Stimulated activated CD8-positive, alpha-beta memory T cell treated with anti-CD3 and anti-CD28 coated beads, Interleukin-15, amount 100 ng/mL, for 48 hours (primary cell): ENCODE measurements around the gene ZNF429.
A peak's percentile ranks its signal among the peaks of the same experiment; 100 is the strongest.
"Not testable (repeated sequence)": the region's sequence is repeated elsewhere in the genome, so short reads cannot be mapped to it uniquely, and the experiment has no call there.

Experiments used
- DNase-seq, 2 donors: peaks; one replicate each; pipeline ENCODE4 v3.0.0-alpha.2; 2020; ENCODE audit warnings: low read depth in 2 of 2

ZNF429 gene

DNA sequence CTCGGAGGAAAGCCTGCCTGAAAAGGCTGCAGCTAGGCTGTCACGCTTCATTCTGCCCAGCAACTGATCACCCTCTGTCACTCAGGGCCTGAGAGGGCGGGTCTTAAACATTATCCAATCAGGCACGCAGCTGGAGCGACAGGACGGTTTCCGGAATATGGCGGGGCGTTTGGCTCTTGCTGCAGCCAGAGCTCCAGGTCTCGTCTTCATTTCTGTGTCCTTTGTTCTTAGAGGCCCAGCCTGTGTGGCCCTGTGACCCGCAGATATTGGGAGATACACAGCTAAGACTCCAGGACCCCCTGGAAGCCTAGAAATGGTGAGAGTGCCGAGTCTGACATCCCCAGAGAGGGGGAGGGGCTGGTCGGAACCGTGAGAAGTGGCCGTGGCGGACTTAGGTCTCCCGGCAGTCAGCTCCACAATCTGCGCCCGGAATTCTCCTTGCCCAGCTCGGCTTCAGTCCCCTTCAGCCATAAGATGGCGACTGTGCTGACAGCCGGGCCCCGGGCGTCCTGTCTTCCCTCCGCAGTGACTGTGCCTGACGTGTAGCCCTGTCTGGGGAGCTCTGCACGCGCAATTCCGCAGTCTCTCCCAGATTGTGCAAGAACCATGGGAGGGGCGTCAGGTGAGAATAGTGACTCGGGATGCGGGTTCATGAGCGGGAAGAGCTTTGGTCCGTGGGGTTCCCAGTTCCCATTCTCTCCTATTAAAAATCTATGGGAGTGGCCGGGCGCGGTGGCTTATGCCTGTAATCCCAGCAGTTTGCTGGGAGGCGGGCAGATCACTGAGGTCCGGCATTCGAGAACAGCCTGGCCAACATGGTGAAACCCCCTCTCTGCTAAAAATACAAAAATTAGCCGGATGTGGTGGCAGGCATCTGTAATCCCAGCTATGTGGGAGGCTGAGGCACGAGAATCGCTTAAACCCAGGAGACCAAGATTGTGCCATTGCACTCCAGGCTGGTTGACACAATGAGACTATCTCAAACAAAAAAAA is at the start of gene ZNF429:
ZNF429 (plus strand) TSS at position 144 of the 993 bp plus-strand sequence; CDS start at position 314, 170 bp downstream.
- DNase-seq: peak; percentile 78 to 82

GRCh38 chr19:21460686-21461085 is 44.7 kb upstream of the ZNF429 start:
- no peak for DNase-seq

DNA sequence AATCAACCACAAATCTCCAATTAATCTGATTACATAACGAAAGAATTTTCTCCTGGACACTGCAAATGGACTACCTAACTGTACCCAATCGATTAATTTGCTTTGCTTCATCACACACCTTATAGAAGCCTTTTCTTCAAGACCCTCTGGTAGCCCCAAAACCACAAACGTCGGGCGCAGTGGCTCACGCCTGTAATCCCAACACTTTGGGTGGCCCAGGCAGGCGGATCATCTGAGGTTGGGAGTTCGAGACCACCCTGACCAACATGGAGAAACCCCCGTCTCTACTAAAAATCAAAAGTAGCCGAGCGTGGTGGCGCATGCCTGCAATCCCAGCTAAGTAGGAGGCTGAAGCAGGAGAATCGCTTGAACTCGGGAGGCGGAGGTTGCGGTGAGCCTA is 42.9 kb upstream of the ZNF429 start:
- DNase-seq: no peak

DNA sequence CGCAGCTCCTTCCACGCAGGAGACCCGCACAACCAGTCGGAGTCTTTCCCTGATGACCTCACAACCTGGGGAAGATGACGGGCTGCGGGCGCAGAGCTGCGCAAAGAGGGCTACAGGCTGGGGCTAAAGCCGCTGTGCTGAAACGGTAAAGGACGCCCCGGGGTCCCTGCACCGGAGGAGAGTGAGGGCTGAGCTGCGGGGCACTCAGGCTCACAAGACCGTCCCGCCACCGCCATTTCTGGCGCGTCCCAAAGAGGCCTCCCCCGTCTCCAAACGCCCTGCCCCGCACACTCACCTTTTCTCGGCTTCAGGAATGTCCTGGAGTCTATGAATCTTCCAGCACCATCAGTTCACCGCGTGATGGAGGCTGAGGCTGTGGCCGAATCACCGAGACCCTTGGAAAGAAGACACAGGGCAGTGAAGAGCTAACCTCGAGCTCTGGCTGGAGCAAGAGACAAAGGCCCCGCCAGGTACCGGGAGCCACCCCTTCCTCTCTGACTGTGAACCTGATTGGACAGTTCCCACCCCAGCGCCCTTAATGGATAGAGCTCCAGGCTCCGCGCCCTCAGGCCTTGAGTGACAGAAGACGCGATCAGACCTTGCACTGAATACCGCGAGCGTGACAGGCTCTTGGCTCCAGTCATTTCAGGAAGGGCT is 41.8 kb upstream of the ZNF429 start:
- peak in 1 of 2 donors; percentile 50 for DNase-seq

DNA sequence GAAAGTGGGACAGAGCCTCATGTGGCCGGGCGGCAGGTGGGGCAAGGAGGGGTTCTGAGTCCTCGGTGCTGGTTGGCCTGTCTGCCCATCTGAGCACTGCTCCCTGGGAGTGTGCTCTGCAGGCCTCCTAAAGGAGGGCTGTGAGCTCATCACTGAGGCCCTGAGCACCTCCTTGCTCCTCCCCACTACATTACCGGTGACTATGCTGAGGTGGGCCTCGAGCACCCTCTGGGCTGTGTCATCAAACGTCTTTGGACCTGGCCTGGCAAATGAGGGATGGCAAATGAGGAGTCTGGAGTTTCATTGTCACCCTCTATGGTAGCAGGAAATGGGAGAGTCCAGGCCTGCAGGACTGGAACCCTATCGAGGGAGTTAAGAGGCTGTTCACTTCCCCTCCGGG is 38.8 kb upstream of the ZNF429 start:
- no peak for DNase-seq

GRCh38 chr19:21468791-21469190 is 36.6 kb upstream of the ZNF429 start:
- DNase-seq: no peak

GRCh38 chr19:21472507-21472906 is 32.9 kb upstream of the ZNF429 start:
- DNase-seq: no peak

DNA sequence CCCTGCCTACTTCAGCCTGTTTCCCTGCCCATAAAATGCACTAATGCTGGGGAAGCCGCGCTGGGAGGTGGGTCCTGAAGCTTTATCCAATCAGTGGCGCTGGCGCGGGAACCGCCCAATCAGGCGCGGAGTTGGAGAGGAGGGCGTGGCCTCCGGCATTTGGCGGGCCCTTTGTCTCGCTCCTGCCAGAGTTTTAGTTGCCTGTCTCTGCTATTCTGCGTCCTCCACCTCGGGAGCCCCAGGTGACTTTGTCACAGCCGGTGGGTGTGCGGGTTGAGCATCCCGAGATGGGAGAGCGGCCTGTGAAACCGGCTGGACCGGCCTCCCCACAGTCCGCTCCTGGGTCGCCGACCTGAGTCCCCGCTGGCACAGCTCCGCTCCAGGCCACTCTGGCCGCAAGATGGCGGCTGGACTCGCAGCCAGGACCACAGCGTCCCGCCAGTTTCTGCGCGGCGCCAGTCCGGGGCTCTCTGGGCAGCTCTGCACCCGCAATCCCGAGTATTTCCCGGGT is 30.7 kb upstream of the ZNF429 start:
- peak; percentile 53 to 79 for DNase-seq

DNA sequence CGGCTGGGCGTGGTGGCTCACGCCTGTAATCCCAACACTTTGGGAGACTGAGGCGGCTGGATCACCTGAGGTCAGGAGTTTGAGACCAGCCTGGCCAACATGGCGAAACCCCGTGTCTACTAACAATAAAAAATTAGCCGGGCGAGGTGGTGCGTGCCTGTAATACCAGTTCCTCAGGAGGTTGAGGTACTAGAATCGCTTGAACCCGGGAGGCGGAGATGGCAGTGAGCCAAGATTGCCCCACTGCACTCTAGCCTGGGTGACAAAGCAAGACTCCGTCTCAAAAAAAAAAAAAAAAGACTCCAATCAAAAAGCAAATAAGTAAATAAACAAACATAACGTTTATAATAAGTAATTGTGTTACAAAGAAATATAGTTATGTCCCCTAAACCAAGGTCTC is 23.0 kb upstream of the ZNF429 start:
- DNase-seq: not testable (repeated sequence)

- peak in 1 of 2 donors; percentile 32 for DNase-seq
These were observed 22.5 kb upstream of the ZNF429 start for GRCh38 chr19:21482863-21483276.

GRCh38 chr19:21483589-21484170 is 21.7 kb upstream of the ZNF429 start:
- peak; percentile 30 to 40 for DNase-seq

GRCh38 chr19:21484631-21485030 is 20.8 kb upstream of the ZNF429 start:
- no peak for DNase-seq

GRCh38 chr19:21485926-21486325 is 19.5 kb upstream of the ZNF429 start:
- DNase-seq: no peak

- DNase-seq: no peak
These were observed 17.4 kb upstream of the ZNF429 start for GRCh38 chr19:21487969-21488368.

DNA sequence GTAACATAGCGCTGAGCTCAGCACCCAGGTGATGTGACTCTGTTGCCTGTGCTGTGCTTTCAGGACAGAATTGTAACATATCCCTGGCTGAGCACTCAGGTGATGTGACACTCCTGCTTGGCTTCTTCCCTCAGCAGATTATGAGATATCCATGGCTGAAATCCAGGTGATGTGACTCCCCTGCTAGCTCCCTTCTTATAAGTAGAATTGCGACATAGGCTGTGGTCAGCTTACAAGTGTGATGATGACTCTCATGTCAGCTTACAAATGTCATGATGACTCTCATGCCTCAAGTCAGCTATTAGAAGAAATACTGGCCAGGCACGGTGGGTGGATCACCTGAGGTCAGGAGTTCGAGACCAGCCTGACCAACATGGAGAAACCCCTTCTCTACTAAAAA is 14.3 kb upstream of the ZNF429 start:
- no peak for DNase-seq

GRCh38 chr19:21492947-21493906 is 12.2 kb upstream of the ZNF429 start:
- no peak for DNase-seq

GRCh38 chr19:21496876-21497275 is 8.5 kb upstream of the ZNF429 start:
- DNase-seq: no peak

DNA sequence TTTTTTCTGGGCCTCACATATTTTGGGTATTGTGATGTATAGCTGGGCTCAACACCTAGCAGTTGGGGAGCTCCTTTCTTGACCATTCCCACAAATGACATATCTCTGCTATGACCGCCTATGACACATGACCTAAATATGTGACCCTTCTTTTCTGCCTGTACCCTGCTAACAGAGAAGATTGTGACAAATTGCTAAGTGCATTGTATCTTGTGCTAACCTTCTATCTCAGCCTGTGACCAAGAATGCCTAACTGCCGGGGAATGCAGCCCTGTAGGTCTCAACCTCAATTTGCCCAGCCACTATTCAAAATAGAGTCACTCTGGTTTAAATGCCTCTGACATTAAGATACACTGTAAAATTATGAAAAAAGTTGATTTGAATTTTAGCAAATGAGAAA is 6.8 kb upstream of the ZNF429 start:
- no peak for DNase-seq

DNA sequence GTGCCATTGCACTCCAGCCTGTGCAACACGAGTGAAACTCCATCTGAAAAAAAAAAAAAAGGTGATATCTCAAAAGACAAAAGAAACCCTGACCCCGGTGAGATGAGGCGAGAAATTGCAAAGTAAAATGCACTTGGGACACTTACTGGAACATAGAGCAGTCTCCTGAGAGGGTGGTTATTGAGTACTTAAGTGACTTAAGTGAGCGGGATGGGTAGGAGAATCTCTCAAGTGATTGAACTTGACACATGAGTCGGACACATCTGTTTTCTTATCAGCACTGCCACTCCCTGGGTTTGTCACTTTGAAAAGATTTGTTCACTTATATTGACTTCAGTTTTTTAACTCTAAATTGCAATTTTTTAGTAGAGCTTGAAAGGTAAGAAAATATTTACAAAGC is 2.8 kb downstream of the ZNF429 start:
- DNase-seq: no peak

GRCh38 chr19:21511058-21511457 is 5.7 kb downstream of the ZNF429 start:
- not testable (repeated sequence) for DNase-seq

DNA sequence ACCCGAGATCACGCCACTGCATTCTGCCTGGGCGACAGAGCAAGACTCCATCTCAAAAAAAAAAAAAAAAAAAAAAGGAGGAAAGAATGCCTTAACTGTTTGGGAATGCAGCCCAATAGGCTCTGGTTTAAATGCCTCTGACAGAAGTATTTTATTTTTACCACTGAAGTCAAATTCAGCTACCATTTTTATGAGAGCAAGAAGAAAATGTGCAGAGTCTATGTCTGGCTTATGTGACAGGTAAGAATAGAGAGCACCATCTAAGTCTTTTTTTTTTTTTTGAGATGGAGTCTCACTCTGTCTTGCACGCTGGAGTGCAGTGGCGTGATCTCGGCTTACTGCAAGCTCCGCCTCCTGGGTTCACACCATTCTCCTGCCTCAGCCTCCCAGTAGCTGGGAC is 7.2 kb downstream of the ZNF429 start:
- not testable (repeated sequence) for DNase-seq
